ELF-1 (cell line): ENCODE data around the gene TMEM123.
A peak's percentile ranks its signal among the peaks of the same experiment; 100 is the strongest.
"Not testable (repeated sequence)": the region's sequence is repeated elsewhere in the genome, so short reads cannot be mapped to it uniquely, and the experiment has no call there.

Experiments
- DNase-seq: peaks from one replicate; pipeline ENCODE4 v3.0.0-alpha.2; 2016; ENCODE audit warnings: low read depth, low spot score

Gene TMEM123

GRCh38 chr11:102449651-102450570 lies 2.7 kb downstream of the TMEM123 start:
- no peak for DNase-seq

- DNase-seq, result no peak
Observed at GRCh38 chr11:102448869-102449224, 3.7 kb downstream of the TMEM123 start.

GRCh38 chr11:102447941-102448868 lies 4.4 kb downstream of the TMEM123 start:
- no peak for DNase-seq

GRCh38 chr11:102447193-102447592 lies 5.4 kb downstream of the TMEM123 start:
- no peak for DNase-seq

- no peak for DNase-seq
Observed at GRCh38 chr11:102446606-102447005, 6.0 kb downstream of the TMEM123 start.

GRCh38 chr11:102444693-102445092 lies 7.9 kb downstream of the TMEM123 start:
- DNase-seq, result not testable (repeated sequence)

- not testable (repeated sequence) for DNase-seq
Observed at GRCh38 chr11:102444142-102444541, 8.4 kb downstream of the TMEM123 start.

GRCh38 chr11:102439063-102439363 lies 13.6 kb downstream of the TMEM123 start:
- DNase-seq, result not testable (repeated sequence)

- DNase-seq, result peak; percentile 25
Observed at GRCh38 chr11:102438311-102439062, 14.1 kb downstream of the TMEM123 start.

GRCh38 chr11:102437727-102438126 lies 14.8 kb downstream of the TMEM123 start:
- no peak for DNase-seq

GRCh38 chr11:102436976-102437375 lies 15.6 kb downstream of the TMEM123 start:
- no peak for DNase-seq

- DNase-seq, result no peak
Observed at GRCh38 chr11:102436561-102436960, 16.0 kb downstream of the TMEM123 start.

GRCh38 chr11:102435688-102436087 lies 16.9 kb downstream of the TMEM123 start:
- no peak for DNase-seq

GRCh38 chr11:102433571-102433970 lies 19.0 kb downstream of the TMEM123 start:
- not testable (repeated sequence) for DNase-seq

- not testable (repeated sequence) for DNase-seq
Observed at GRCh38 chr11:102432560-102432959, 20.0 kb downstream of the TMEM123 start.

GRCh38 chr11:102431404-102431803 lies 21.2 kb downstream of the TMEM123 start:
- no peak for DNase-seq

- DNase-seq, result no peak
Observed at GRCh38 chr11:102430158-102430836, 22.3 kb downstream of the TMEM123 start.

- peak; percentile 19 for DNase-seq
Observed at GRCh38 chr11:102429691-102430090, 22.9 kb downstream of the TMEM123 start.

- DNase-seq, result no peak
Observed at GRCh38 chr11:102429226-102429625, 23.3 kb downstream of the TMEM123 start.

- DNase-seq, result no peak
Observed at GRCh38 chr11:102428696-102429095, 23.9 kb downstream of the TMEM123 start.

GRCh38 chr11:102427068-102427467 lies 25.5 kb downstream of the TMEM123 start:
- no peak for DNase-seq
